Subcutaneous adipose tissue (tissue), 4 donors: ENCODE data around the gene COL25A1. TPM values are rescaled to one million over a fixed set of nuclear protein-coding genes. Genes with fewer than 3 reads are reported as not detected.

ENCODE experiments used
- CTCF ChIP-seq: fragments of 450-650 bp; IDR thresholded peaks from one replicate; pipeline ENCODE4 v1.5.1; 2016; ENCODE audit warnings: low read depth, mild to moderate bottlenecking, control low read depth, antibody characterized with exemption, moderate library complexity
- total RNA-seq, 4 donors: library from RNA; depleted of rRNA; stranded (reverse); fragments of >200 nt; gene quantifications; one replicate each; pipeline ENCODE4 v1.1.0, GENCODE V29; 2016

COL25A1 gene
- total RNA-seq, 4 donors from 2014 or later, result 4.9 to 12.9 (median 10.1) TPM

- no peak for TF ChIP-seq CTCF
Measured at GRCh38 chr4:109184491-109184961, 117.9 kb downstream of the COL25A1 start.

- TF ChIP-seq CTCF, result no peak
Measured at GRCh38 chr4:109183931-109184490, 118.4 kb downstream of the COL25A1 start.

- no peak for TF ChIP-seq CTCF
Measured at GRCh38 chr4:109182696-109183095, 119.8 kb downstream of the COL25A1 start.

- no peak for TF ChIP-seq CTCF
Measured at GRCh38 chr4:109179061-109179460, 123.4 kb downstream of the COL25A1 start.

- TF ChIP-seq CTCF, result no peak
Measured at GRCh38 chr4:109177096-109177810, 125.2 kb downstream of the COL25A1 start.

GRCh38 chr4:109174224-109174953 is 128.1 kb downstream of the COL25A1 start:
- no peak for TF ChIP-seq CTCF

GRCh38 chr4:109172301-109172700 is 130.2 kb downstream of the COL25A1 start:
- TF ChIP-seq CTCF, result no peak
